CD4-positive, alpha-beta memory T cell (primary cell): Measurements from ENCODE around the gene DPCD. TPM values are rescaled to one million over a fixed set of nuclear protein-coding genes. Genes with fewer than 3 reads are reported as not detected.

ENCODE experiments used
- CTCF ChIA-PET: fragments of 350-600 bp; sonication (Branson Sonifier 250); formaldehyde crosslinking; loops from one replicate; lab custom pipeline; 2021; ENCODE audit warnings: inconsistent platforms; ENCODE audit not compliant: partially characterized antibody; lab: Charles Lee
- POLR2A ChIA-PET: fragments of 350-600 bp; sonication (Branson Sonifier 250); formaldehyde crosslinking; loops from one replicate; lab custom pipeline; 2021; ENCODE audit not compliant: partially characterized antibody; lab: Charles Lee
- DNase-seq, 5 donors: peaks; one replicate each; pipeline versions ENCODE4 v3.0.0 to v3.0.0-alpha.2; 2020 to 2022; ENCODE audit warnings: mixed read lengths in 1 of 5
- H3K27ac ChIP-seq: one replicate; pipeline ENCODE4 v1.7.0; 2013; ENCODE audit warnings: low read depth, low read length
- H3K27me3 ChIP-seq: 2 replicates; pipeline ENCODE4 v1.7.0; 2013; ENCODE audit warnings: mild to moderate bottlenecking, low read length, moderate library complexity; ENCODE audit not compliant: insufficient read depth
- H3K36me3 ChIP-seq: 2 replicates; pipeline ENCODE4 v1.7.0; 2013; ENCODE audit warnings: mild to moderate bottlenecking, low read length, moderate library complexity; ENCODE audit not compliant: insufficient read depth
- H3K4me1 ChIP-seq: 2 replicates; pipeline ENCODE4 v1.7.0; 2013; ENCODE audit warnings: mild to moderate bottlenecking, low read length, moderate library complexity; ENCODE audit not compliant: insufficient read depth
- H3K4me3 ChIP-seq, 2 donors: one replicate each; pipeline ENCODE4 v1.7.0; 2013; ENCODE audit warnings: low read length in 2 of 2, mild to moderate bottlenecking in 1 of 2
- H3K9me3 ChIP-seq, 2 donors: one replicate each; pipeline ENCODE4 v1.7.0; 2013; ENCODE audit warnings: low read length in 2 of 2, control low read depth in 1 of 2; ENCODE audit not compliant: control insufficient read depth in 1 of 2
- H3K27ac Mint-ChIP-seq, 7 donors: one replicate each; pipeline ENCODE4 v1.8.0; 2020 to 2021; ENCODE audit warnings: mixed read lengths in 7 of 7, mild to moderate bottlenecking in 6 of 7, inconsistent platforms in 3 of 7, moderate library complexity in 3 of 7
- H3K27me3 Mint-ChIP-seq, 2 donors: one replicate each; pipeline ENCODE4 v1.8.0; 2020 to 2021; ENCODE audit warnings: mixed read lengths in 2 of 2
- H3K36me3 Mint-ChIP-seq, 2 donors: one replicate each; pipeline ENCODE4 v1.8.0; 2020 to 2021; ENCODE audit warnings: mixed read lengths in 2 of 2, inconsistent platforms in 1 of 2, mild to moderate bottlenecking in 1 of 2
- H3K4me1 Mint-ChIP-seq, 4 donors: one replicate each; pipeline ENCODE4 v1.8.0; 2020 to 2021; ENCODE audit warnings: mixed read lengths in 4 of 4, mild to moderate bottlenecking in 1 of 4
- H3K4me3 Mint-ChIP-seq, 8 donors: one replicate each; pipeline ENCODE4 v1.8.0; 2020 to 2021; ENCODE audit warnings: mixed read lengths in 8 of 8, mild to moderate bottlenecking in 7 of 8, moderate library complexity in 6 of 8, inconsistent platforms in 3 of 8
- H3K9me3 Mint-ChIP-seq, 8 donors: one replicate each; pipeline ENCODE4 v1.8.0; 2020 to 2021; ENCODE audit warnings: mixed read lengths in 8 of 8, mild to moderate bottlenecking in 5 of 8, inconsistent platforms in 3 of 8, moderate library complexity in 1 of 8
- intact Hi-C: fragments of 100-400 bp; cut with micrococcal nuclease; formaldehyde crosslinking; loops from one replicate; pipeline ENCODE4 v1.15.1; 2023
- polyA plus RNA-seq, 2 donors: library from polyadenylated mRNA; unstranded; fragments of 300-500 nt; fragmentation: Illumina TruSeq; gene quantifications; one replicate each; pipeline ENCODE4 v1.2.3, GENCODE V29; 2021
- total RNA-seq, 2 experiments: library from RNA; stranded (reverse); gene quantifications; one replicate each; pipeline ENCODE4 v1.2.3, GENCODE V29; 2021

DPCD gene
- total and polyA plus RNA-seq, 4 experiments from 2014 or later, result 1.0 to 1.9 (median 1.3) TPM

DNA sequence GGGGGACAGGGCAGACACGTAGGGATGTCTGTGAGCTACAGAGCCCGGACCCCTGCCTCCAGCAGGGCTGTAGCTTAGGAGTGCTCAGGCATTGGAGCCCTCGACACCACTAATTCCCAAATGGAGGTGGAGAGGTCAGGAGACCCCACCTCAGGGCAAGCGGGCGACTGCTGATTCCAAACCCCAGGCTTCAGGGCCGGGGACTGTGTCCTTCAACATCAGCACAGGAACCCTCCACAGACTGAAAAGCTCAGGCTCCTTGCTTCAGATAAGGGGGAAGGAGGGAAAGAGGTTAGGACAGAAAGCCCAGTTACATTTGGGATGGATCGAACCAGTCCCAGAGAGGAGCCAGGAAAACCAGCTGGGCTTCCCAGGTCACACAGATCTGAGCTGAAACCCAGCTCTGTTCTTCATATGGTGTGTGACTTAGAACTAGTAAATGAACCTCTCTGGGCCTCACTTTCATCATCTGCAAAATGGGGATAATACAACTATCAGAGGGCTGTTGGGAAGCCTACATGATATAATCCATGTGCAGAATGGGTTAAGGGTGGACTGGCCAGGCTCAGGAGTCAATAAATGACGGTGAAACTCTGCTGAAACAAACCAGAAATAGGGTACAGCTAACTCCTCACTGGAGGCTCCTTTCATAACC, 16.7 kb upstream of the DPCD start:
- intact Hi-C loops, result loop anchor here (5.0 kb wide), 1 partner anchor 269 kb away; no protein-coding TSS in a partner anchor
- Mint-ChIP-seq H3K4me1 (peaks cover 5 to 28% (median 8%) of the 10 kb centered on the region in 4 donors), H3K9me3 (peaks cover 0 to 3% (median 0%) of the 10 kb centered on the region in 8 donors), H3K27ac (no peak overlapping the region), H3K27me3 (peaks cover 14 to 30% of the 10 kb centered on the region in 2 donors), H3K36me3 (peaks cover 3 to 4% of the 10 kb centered on the region in 2 donors), H3K4me3 (peak overlapping the region in 3 of 8 donors; percentile 25 to 63 (median 36))
- ChIA-PET POLR2A (interaction anchor here (1.3 kb wide), 1 partner anchor 104 kb away, joined by 3 read pairs; no protein-coding TSS in a partner anchor), CTCF (interaction anchor here (0.9 to 4.4 kb wide), 20 partner anchors 10 to 410 kb away, joined by 3 to 52 read pairs (median 6); partner anchors contain the start of genes DPCD and POLL)
- Histone ChIP-seq H3K4me1 (peaks cover 21% of the 10 kb centered on the region), H3K27me3 (peaks cover 13% of the 10 kb centered on the region), H3K27ac (no peak overlapping the region), H3K36me3 (no peaks in the 10 kb centered on the region), H3K9me3 (no peaks in the 10 kb centered on the region), H3K4me3 (no peak overlapping the region)
- no peak for DNase-seq

DNA sequence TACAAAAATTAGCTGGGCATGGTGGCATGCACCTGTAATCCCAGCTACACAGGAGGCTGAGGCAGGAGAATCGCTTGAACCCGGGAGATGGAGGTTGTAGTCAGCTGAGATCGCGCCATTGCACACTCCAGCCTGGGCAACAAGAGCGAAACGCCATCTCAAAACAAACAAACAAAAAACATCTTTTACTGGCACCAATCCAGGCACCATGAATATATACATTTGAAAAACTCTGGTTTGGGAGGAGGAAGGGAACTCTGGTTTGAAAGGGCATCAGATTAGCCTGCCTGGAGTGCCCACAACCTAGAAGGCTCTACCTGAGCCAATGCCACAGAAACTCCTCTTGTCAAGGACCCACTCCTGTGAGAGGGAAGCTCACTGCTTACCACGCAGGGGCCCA, 16.0 kb upstream of the DPCD start:
- no peak overlapping the region for H3K4me3 ChIP-seq
- H3K4me3 Mint-ChIP-seq, result no peak overlapping the region
- DNase-seq, result no peak
- no peak overlapping the region for H3K27ac Mint-ChIP-seq
- intact Hi-C loops, result loop anchor here (5.0 kb wide), 1 partner anchor 270 kb away; no protein-coding TSS in a partner anchor
- no peak overlapping the region for H3K27ac ChIP-seq
- ChIA-PET CTCF (interaction anchor here (1.4 to 4.4 kb wide), 7 partner anchors 9 to 361 kb away, joined by 4 to 52 read pairs (median 9); partner anchors contain the start of genes DPCD and POLL), POLR2A (no interaction called here)
- peaks cover 2 to 24% (median 6%) of the 10 kb centered on the region in 4 donors for H3K4me1 Mint-ChIP-seq
- no peaks in the 10 kb centered on the region for H3K9me3 ChIP-seq
- H3K36me3 ChIP-seq, result no peaks in the 10 kb centered on the region
- H3K4me1 ChIP-seq, result peaks cover 15% of the 10 kb centered on the region
- H3K27me3 ChIP-seq, result peaks cover 13% of the 10 kb centered on the region
- H3K27me3 Mint-ChIP-seq, result peaks cover 10 to 25% of the 10 kb centered on the region in 2 donors
- peaks cover 3 to 4% of the 10 kb centered on the region in 2 donors for H3K36me3 Mint-ChIP-seq
- peaks cover 0 to 3% (median 0%) of the 10 kb centered on the region in 8 donors for H3K9me3 Mint-ChIP-seq

DNA sequence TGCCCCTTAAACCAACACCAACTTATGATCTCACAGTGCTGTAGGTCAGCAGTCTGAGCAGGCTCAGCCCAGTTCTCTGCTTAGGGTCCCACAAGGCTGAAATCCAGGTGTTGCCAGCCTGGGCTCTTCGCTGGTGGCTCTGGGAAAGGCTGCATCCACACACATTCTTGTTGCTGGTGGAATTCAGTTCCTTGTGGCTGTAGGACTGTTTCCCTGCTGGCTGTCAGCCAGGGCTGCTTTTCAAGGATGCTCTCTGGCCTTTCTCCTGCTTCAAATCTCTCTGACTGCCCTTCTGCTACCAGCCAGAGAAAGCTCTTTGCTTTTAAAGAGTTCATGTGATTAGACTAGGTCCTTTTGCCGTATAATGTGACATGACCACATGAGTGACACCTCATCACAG, 15.3 kb upstream of the DPCD start:
- H3K27me3 Mint-ChIP-seq, result peaks cover 6 to 19% of the 10 kb centered on the region in 2 donors
- peaks cover 0 to 3% (median 0%) of the 10 kb centered on the region in 8 donors for H3K9me3 Mint-ChIP-seq
- H3K4me1 Mint-ChIP-seq, result peaks cover 2 to 19% (median 6%) of the 10 kb centered on the region in 4 donors
- no peak overlapping the region for H3K27ac ChIP-seq
- H3K4me1 ChIP-seq, result peaks cover 14% of the 10 kb centered on the region
- no peaks in the 10 kb centered on the region for H3K9me3 ChIP-seq
- POLR2A ChIA-PET, result no interaction called here
- H3K36me3 ChIP-seq, result no peaks in the 10 kb centered on the region
- H3K4me3 Mint-ChIP-seq, result no peak overlapping the region
- intact Hi-C loops, result loop anchor here (5.0 kb wide), 1 partner anchor 270 kb away; no protein-coding TSS in a partner anchor
- H3K27me3 ChIP-seq, result peaks cover 13% of the 10 kb centered on the region
- H3K4me3 ChIP-seq, result no peak overlapping the region
- no peak for DNase-seq
- CTCF ChIA-PET, result interaction anchor here (4.4 kb wide), 1 partner anchor 359 kb away, joined by 52 read pairs; no protein-coding TSS in a partner anchor
- no peak overlapping the region for H3K27ac Mint-ChIP-seq
- peaks cover 3 to 5% of the 10 kb centered on the region in 2 donors for H3K36me3 Mint-ChIP-seq

DNA sequence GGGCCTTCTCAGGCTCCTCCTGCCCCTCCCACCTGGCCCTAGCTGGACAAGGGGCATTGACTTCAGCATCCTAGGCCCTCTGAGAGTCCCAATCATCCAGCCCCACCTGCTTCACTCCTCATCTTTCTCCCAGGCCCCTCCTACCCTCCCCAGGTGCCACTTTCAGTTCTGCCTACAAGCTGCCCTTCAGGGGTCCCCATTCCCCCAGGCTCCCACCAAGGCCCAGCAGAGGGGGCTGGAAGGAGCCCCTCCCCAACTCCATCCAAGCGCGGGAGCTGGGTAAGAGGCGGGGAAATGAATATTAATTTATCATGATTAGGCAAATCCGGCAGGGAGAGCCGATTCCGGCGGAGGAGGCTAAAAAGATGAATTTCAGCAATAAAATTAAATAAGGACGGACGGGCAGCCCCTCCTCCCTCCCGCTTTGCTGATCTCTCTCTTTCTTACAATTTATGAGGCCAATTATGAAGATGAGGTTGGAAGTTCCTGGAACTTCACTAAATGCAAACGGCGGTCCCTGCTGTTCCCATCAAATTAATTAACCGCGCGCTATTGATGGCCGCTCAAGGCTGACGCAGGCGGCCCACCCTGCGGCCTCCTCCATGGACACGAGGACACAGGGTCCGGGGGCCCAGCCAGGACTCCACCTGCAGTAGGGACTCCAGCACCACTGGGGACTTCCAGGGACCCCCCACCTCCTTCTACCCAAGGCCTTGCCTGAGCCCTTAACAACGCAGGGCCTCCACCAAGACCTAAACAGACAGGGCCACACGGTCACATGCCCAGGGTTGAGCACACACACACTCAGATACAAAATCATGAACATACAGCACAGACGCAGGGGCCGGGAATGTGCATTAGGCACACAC, 14.0 kb upstream of the DPCD start:
- intact Hi-C loops, result loop anchor here (5.0 kb wide), 1 partner anchor 272 kb away; no protein-coding TSS in a partner anchor
- no peak overlapping the region for H3K27ac ChIP-seq
- H3K36me3 ChIP-seq, result peaks cover 2% of the 10 kb centered on the region
- POLR2A ChIA-PET, result interaction anchor here (0.8 kb wide), 1 partner anchor 14 kb away, joined by 3 read pairs; no protein-coding TSS in a partner anchor
- Mint-ChIP-seq H3K27me3 (peaks cover 0 to 7% of the 10 kb centered on the region in 2 donors), H3K36me3 (peaks cover 10 to 14% of the 10 kb centered on the region in 2 donors), H3K9me3 (peaks cover 0 to 3% (median 0%) of the 10 kb centered on the region in 8 donors), H3K4me1 (peaks cover 2 to 10% (median 6%) of the 10 kb centered on the region in 4 donors), H3K4me3 (no peak overlapping the region), H3K27ac (no peak overlapping the region)
- no peaks in the 10 kb centered on the region for H3K9me3 ChIP-seq
- no peak overlapping the region for H3K4me3 ChIP-seq
- peaks cover 8% of the 10 kb centered on the region for H3K27me3 ChIP-seq
- DNase-seq, result no peak
- H3K4me1 ChIP-seq, result peaks cover 14% of the 10 kb centered on the region
- CTCF ChIA-PET, result interaction anchor here (4.3 kb wide), 1 partner anchor 360 kb away, joined by 16 read pairs; no protein-coding TSS in a partner anchor

DNA sequence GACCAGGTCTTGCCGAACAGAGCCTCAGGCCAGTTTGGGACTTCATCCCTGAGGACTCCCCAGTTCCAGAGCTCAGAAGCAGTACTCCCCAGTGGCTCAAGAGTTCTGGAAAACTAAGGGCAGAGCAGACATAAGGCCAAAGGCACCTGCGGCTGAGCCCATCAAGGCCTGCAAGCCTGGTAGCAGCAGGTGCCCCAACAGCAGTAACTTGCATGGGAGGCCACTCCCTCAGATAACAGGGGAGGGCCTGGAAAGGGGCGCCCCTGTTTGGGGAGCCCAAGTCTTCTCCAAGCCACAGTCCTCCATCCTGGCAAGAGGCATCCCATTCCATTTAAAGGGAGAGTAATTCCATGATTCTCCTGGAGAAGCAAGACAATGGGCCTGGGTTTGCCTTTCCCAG, 13.0 kb upstream of the DPCD start:
- ChIA-PET CTCF (interaction anchor here (1.3 to 4.3 kb wide), 2 partner anchors 108 to 361 kb away, joined by 4 to 16 read pairs; no protein-coding TSS in a partner anchor), POLR2A (no interaction called here)
- Mint-ChIP-seq H3K36me3 (peaks cover 10 to 17% of the 10 kb centered on the region in 2 donors), H3K27me3 (no peaks in the 10 kb centered on the region), H3K9me3 (peaks cover 0 to 3% (median 0%) of the 10 kb centered on the region in 8 donors), H3K4me1 (peaks cover 0 to under 1% (median 0%) of the 10 kb centered on the region in 4 donors), H3K4me3 (no peak overlapping the region), H3K27ac (no peak overlapping the region)
- no peaks in the 10 kb centered on the region for H3K9me3 ChIP-seq
- no peak for DNase-seq
- H3K27me3 ChIP-seq, result no peaks in the 10 kb centered on the region
- intact Hi-C loops, result no loop called here
- H3K4me3 ChIP-seq, result no peak overlapping the region
- H3K27ac ChIP-seq, result no peak overlapping the region
- H3K36me3 ChIP-seq, result peaks cover 10% of the 10 kb centered on the region
- peaks cover 5% of the 10 kb centered on the region for H3K4me1 ChIP-seq

DNA sequence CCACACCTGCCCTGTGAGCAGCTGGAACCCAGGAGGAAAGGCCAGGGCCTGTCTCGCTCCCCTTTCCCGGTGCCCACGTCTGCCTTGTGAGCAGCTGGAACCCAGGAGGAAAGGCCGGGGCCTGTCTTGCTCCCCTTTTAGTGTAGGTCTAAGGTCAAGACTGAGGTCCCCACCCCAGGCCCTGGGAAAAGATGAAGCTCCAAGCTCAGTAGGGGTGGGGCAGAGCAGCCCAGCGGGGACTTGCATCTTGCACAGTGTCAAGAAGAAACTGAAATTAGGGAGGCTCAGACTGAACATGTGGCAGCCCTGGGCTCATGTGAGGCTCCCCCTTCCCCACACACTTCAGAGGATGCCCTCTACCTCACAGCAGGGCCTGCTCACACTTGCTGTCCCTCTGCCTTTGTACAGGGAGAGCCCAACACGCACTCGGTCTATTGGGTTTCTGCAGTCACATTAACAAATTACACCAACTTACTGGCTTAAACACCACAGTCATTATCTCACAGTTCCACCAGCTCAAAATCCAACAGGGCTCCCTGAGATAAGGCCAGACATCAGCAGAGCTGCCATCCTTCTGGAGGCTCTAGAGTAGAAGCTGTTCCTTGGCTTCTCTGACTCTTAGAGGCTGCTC, 12.4 kb upstream of the DPCD start:
- ChIA-PET POLR2A (interaction anchor here (0.7 kb wide), 1 partner anchor 12 kb away, joined by 4 read pairs; the partner anchor contains the start of genes DPCD and POLL), CTCF (interaction anchor here (0.6 to 4.3 kb wide), 3 partner anchors 109 to 1217 kb away, joined by 4 to 16 read pairs (median 4); no protein-coding TSS in a partner anchor)
- DNase-seq, result no peak
- H3K36me3 Mint-ChIP-seq, result peaks cover 10 to 19% of the 10 kb centered on the region in 2 donors
- no peak overlapping the region for H3K4me3 Mint-ChIP-seq
- no peak overlapping the region for H3K27ac ChIP-seq
- no peaks in the 10 kb centered on the region for H3K27me3 ChIP-seq
- H3K36me3 ChIP-seq, result peaks cover 13% of the 10 kb centered on the region
- H3K4me1 Mint-ChIP-seq, result no peaks in the 10 kb centered on the region
- peaks cover under 1% of the 10 kb centered on the region for H3K4me1 ChIP-seq
- no peaks in the 10 kb centered on the region for H3K9me3 ChIP-seq
- intact Hi-C loops, result no loop called here
- no peak overlapping the region for H3K4me3 ChIP-seq
- H3K9me3 Mint-ChIP-seq, result peaks cover 0 to 3% (median 0%) of the 10 kb centered on the region in 8 donors
- peak overlapping the region in 1 of 7 donors; percentile 42 for H3K27ac Mint-ChIP-seq
- no peaks in the 10 kb centered on the region for H3K27me3 Mint-ChIP-seq
